Astrocyte (in vitro differentiated cells and primary cell): ENCODE measurements around the gene FGFRL1.

Source experiments
- CTCF ChIP-seq: IDR thresholded peaks from 2 replicates; pipeline ENCODE4 v1.5.1; 2011; ENCODE audit warnings: low read depth, mild to moderate bottlenecking, inconsistent platforms, low read length, moderate library complexity; ENCODE audit not compliant: insufficient read depth
- EZH2 ChIP-seq: IDR thresholded peaks from 2 replicates; pipeline ENCODE4 v1.6.1; 2012; ENCODE audit warnings: mild to moderate bottlenecking, low read length, inconsistent platforms; ENCODE audit not compliant: insufficient read depth

GRCh38 chr4:1075225-1075624 lies 63.8 kb downstream of the FGFRL1 start:
- TF ChIP-seq CTCF (no peak), EZH2 (no peak)
